HG03159 (cell line): ENCODE data around the gene RAB3C.
A peak's percentile ranks its signal among the peaks of the same experiment; 100 is the strongest.

Experiments
- ATAC-seq: cut with Tn5 transposase; IDR thresholded peaks from one replicate; pipeline ENCODE4 v1.9.1; 2021; ENCODE audit warnings: mild to moderate bottlenecking, moderate library complexity; ENCODE audit not compliant: unreplicated experiment

Gene RAB3C

DNA sequence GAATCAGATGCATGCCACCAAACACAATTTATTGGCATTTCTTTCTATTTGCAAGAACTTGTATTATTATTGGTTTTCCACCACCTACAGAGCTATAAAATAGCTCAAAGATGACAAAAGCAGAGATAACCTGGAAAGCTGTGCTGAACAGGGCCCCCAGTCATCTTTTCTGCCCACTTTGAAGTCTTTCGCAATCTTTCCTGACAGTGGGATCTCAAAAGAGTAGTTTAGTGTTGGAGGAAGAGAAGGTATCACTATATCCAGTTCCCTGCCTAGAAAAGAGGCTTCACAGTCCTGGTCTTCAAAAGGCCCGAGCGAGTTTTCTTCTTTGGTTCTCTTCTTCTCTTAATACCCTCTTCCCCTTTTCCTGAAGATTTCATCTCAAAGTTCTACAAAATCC is 231.0 kb downstream of the RAB3C start:
- ATAC-seq, result no peak

- no peak for ATAC-seq
Observed at GRCh38 chr5:58816181-58816731, 233.4 kb downstream of the RAB3C start.

GRCh38 chr5:58818465-58818864 is 235.6 kb downstream of the RAB3C start:
- ATAC-seq, result no peak

GRCh38 chr5:58825441-58825840 is 242.6 kb downstream of the RAB3C start:
- no peak for ATAC-seq

DNA sequence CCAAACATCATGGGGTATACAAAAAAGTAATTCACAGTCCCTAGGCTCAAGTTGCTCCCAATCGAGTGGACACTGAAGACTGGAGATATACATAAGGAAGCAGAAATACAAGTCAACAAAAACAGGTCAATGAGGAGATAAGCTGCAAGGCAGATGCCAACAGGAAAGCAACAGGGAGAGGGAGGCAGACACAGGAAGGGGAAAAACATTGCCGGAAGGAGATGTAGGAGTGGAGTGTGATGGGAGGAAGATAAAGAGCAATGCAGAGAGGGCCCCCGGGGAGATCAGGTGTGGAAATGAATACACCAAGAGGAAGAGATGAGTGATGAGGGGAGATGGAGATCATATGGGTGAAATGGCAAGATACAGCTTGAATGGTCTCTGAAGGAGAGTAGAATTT is 243.0 kb downstream of the RAB3C start:
- ATAC-seq, result no peak

DNA sequence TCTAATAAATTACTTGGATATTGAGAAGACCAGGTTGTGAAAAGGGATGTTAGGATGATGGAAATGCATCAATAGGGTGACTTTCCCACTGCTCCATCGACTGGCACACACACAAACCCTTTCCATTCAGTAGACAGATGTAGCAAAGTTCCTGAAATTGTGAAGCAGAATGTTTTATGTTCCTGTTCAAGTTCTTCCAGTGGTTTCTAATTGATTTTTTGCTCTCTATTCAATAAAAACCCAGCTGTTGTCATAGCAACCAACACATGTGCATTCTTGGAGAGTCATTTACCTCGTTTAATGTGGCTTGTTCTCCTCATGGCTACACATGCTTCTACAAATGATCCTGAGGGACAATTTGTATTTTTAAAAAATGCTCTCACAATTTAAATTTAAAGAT is 244.6 kb downstream of the RAB3C start:
- no peak for ATAC-seq

DNA sequence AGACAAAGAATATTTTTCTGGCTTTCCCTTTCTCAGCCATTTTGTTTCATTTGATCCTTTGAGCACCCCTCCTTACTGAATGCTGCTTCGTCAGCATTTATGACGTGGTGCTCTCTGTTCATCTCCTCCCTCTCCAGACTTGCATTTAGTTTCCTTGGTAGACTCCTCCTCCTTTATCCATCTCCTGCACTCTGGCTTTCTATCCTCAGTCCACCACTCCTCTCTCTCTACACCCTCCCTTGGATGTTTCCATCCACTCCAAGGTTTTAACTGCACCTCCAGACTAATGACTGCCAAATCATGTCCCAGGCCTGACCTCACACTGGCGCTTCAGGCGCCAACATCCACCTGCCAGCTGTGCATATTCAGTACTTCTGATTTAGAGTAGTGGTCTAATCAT is 245.4 kb downstream of the RAB3C start:
- ATAC-seq, result no peak

DNA sequence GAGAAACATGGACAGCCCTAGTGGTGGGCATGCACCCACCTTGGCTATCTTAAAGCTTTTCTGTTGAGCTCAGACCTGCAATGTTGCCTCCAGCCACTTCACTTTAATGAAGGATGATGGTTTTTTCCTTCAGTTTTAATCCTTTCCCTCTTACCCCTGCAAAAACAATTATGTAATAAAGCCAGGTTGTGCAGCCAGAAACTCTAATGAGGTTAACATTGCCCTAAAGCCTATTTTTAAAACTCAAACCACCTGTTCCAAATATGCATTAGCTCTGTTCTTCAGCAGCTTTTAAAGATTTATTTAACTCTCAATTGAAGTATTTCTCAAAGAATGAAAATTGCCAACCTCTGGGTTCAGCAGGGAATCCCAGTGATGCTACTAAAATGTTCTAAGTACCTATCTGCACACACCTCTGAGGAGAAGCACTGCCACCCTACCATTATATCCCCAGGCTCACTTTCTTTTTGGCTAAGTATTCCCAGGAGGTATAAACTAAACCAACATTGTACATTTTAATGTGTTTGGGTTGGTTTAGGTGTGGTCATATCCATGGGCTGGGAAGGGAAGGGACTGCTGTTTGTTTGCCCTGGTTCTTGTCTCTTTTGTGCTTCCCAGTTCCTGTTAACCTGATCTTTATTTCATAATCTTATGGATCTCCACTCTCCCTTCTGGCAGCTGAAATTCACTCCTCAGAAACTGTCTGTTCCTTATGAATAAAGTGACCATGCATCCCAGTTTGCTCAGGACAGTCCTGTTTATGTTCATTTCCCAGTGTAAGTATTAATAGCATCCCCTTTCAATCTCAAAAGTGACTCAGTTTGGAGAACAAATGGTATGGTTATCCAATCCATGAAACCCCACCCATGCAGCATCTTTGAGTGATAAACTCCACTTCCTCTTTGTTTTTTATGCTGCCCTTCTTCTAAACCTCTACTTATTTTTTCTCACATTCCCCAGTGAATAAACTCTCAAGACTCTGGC is 251.7 kb downstream of the RAB3C start:
- no peak for ATAC-seq

DNA sequence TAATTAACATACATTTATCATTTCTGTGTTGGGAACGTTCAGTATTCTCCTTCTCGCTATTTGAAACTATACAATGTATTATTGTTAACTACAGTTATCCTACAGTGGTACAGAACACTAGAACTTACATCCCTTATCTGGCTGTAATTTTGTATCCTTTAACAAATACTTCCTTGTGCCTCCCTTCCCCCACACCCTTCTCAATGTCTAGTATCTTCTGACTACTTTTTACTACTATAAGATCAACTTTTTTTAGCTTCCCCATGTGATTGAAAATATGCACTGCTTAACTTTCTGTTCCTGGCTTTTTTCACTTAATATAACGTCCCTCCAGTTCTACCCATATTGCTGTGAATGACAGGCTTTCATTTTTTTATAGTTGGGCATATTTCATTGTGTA is 253.5 kb downstream of the RAB3C start:
- ATAC-seq, result no peak

DNA sequence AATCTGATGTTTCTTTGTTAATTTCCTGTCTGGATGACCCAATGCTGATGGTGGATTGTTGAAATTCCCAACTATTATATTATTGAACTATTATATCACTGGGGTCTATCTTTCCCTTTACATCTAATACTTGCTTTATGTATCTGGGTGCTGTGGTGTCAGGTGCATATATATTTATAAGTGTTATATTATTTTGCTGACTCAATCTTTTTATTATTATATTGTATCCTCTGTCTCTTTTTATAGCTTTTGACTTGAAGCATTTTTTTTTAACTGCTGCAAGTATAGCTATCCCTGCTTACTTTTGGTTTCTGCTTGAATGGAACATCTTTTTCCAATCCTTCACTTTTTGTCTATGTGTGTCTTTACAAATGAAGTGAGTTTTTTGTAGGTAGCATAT is 255.9 kb downstream of the RAB3C start:
- ATAC-seq, result no peak

DNA sequence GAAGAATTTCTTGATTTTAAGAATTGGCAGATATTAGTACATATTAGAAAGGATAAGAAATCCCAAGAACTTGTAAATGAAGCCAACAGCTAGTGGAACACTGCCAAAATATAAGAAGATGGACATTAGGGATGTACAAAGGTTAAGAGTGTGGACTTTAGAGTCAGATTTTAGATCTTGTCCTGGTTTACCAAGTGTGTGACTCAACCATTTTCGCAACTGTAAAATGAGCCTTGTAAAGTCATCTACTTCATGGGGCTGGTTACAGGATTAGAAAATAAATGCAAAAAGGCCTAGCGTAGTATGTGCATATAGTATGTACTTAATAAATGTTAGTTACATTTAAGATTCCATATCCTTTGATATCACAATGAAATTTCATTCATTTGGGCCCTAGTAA is 260.0 kb downstream of the RAB3C start:
- ATAC-seq, result no peak

GRCh38 chr5:58844395-58844794 is 261.5 kb downstream of the RAB3C start:
- no peak for ATAC-seq

GRCh38 chr5:58847041-58847440 is 264.2 kb downstream of the RAB3C start:
- no peak for ATAC-seq

GRCh38 chr5:58849223-58849622 is 266.3 kb downstream of the RAB3C start:
- no peak for ATAC-seq

DNA sequence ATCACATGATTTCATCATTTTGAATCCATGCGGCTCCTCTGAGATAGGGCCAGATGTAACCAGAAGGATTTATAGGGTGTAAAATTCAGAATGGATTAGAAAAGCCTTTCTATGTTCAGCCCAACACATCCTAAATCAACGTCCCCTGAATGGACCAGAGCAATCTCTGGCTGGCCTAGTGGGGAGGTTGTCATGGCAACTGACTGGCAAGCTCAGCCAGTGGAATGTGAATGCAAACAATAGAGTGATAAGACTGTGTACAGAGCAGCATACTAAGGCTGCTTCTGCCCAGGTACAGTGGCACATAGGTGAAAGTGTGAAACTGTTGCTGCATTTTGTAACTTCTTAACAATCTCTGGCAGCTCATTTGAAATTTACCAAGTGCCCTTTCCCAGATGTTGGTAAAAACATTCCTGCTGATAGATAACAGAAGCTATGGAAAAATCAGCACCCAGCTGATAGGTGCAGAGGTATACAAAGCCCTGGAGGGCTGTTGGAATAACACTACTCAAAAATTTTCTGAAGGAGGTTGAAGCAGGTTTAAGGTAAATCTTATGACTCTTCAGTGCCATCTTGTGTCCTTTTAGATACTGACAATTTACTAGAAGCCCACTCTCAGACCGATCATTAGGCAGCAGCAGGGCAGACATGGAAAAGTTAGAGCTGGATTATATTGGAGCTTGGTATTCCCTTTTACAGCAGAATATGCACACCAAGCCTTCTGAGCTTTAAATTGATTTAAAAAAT is 267.2 kb downstream of the RAB3C start:
- ATAC-seq, result peak; percentile 60

- no peak for ATAC-seq
Observed at GRCh38 chr5:58851153-58851552, 268.3 kb downstream of the RAB3C start.

- ATAC-seq, result no peak
Observed at GRCh38 chr5:58851571-58851970, 268.7 kb downstream of the RAB3C start.

DNA sequence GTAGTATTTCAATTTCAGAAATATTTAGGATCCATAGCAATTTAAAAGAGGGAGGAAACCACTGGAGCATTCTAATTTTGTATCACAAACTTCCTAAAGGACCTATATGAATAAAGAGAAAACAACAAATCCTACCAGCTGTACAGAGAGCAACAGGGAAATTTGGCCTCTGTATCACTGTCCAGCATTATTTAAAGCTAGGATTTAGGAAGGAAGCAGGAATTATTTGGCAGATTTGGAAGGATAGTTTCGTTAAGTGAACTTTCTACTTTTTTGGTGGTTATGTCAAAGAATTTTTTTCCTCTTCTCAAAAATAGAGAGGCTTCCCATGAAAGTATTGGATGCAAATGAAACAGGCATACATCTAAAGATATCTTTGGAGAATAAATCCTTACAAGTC is 269.7 kb downstream of the RAB3C start:
- no peak for ATAC-seq

DNA sequence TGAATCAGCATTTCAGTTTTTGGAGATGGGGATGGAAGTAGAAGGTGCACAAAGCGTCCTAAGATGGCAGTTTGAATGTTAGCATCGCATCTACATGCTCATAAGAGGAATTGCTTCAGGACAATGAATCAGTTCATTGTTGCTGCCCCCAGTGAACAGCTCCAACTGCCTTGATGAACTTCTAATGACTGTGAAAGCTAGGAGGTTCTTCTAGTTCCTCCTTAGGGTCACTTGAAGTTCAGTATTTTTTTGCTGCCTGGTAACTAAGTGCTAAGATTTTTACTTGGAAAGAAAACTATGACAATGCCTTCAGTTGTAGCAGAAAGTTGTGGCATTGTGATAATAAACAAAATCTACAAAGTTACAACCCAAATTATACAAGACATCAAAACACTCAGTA is 271.6 kb downstream of the RAB3C start:
- no peak for ATAC-seq

DNA sequence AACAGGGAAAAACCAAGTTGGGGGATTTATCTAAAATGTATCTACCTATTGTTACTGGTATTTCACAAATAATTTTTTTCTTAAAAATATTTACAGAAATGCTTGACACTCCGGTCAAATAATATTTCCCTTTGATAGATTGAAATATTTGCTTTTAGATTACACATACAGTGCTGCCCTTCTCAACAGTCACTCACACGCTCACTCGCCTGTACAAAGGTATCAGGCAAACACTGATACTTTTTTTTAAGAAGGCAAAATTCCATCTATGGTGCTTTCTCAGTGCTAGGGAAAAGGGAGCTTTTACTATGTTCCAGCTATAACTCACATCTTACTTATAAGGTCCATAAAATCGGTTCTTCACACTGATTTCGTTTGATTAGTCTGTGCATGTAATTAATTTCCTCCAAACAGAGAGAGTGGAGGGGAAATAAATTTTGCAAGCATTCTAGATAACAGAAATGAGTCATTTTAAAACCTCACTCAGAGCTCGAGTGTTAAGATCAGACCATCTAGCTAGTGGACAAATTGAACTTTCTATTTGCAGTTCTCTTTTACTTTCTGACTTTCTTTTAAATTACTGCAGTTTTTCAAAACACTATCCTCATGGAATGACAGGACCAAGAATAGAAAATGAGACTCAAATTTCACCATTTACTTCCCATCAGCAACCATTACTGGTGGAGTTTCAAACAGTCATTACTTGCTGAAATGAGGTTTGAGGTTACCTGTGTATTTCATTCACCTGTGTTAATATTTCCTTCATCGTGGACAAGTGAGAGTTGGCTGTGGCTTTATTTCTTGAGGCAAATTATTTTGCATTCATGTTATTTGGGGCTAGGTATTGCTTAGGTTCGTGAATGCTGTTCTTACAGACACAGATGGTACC is 273.2 kb downstream of the RAB3C start:
- no peak for ATAC-seq

DNA sequence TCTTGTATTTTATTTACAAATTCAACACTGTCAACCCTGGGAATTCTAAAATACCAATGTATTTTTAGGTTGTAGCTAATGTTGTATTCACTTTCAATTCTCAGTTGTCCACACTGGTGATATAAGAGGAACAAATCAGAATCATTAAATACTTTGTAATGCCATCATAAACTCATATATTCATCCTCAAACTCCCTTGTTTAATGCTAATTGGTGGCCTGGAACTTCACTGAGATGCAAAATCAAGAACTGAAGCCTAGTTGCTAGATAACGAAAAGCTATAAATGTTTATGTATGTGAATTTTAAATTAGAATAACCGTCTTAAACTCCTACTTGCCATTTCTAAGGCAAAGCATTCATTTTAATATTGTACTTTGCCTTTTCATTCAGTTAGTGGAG is 274.7 kb downstream of the RAB3C start:
- ATAC-seq, result no peak
